ENCODE measurements around the gene PNLIPRP1.

The PNLIPRP1 gene

GRCh38 chr10:116590590-116591444 lies at the start of gene PNLIPRP1:
TSS of gene PNLIPRP1 (plus strand) at chr10:116590959. CDS start at chr10:116591130, 171 bp downstream.
- peak in 1 of 2 experiments; percentile 50 for DNase-seq

GRCh38 chr10:116542007-116542677 lies 48.6 kb upstream of the PNLIPRP1 start:
- DNase-seq, result no peak

- no peak for DNase-seq
These were observed 45.6 kb upstream of the PNLIPRP1 start for GRCh38 chr10:116545122-116545521.

- no peak for DNase-seq
These were observed 45.0 kb upstream of the PNLIPRP1 start, which contains the start of gene PNLIP for GRCh38 chr10:116545756-116546155. TSS of gene PNLIP (plus strand) at chr10:116545931. CDS start at chr10:116546093, 162 bp downstream.

GRCh38 chr10:116548301-116548700 lies 42.5 kb upstream of the PNLIPRP1 start:
- DNase-seq, result no peak

- no peak for DNase-seq
These were observed 37.3 kb upstream of the PNLIPRP1 start for GRCh38 chr10:116553378-116553980.

GRCh38 chr10:116554628-116555027 lies 36.1 kb upstream of the PNLIPRP1 start:
- no peak for DNase-seq

GRCh38 chr10:116555880-116556279 lies 34.9 kb upstream of the PNLIPRP1 start:
- DNase-seq, result no peak

- no peak for DNase-seq
These were observed 33.4 kb upstream of the PNLIPRP1 start for GRCh38 chr10:116557305-116557880.

GRCh38 chr10:116565534-116565933 lies 25.2 kb upstream of the PNLIPRP1 start:
- no peak for DNase-seq

- DNase-seq, result no peak
These were observed 23.8 kb upstream of the PNLIPRP1 start for GRCh38 chr10:116566932-116567331.

- DNase-seq, result no peak
These were observed 23.4 kb upstream of the PNLIPRP1 start for GRCh38 chr10:116567335-116567734.

- DNase-seq, result peak in 1 of 2 experiments; percentile 3
These were observed 16.0 kb upstream of the PNLIPRP1 start for GRCh38 chr10:116574797-116575196.

GRCh38 chr10:116587878-116588591 lies 2.7 kb upstream of the PNLIPRP1 start:
- no peak for DNase-seq

GRCh38 chr10:116588995-116589394 lies 1.8 kb upstream of the PNLIPRP1 start:
- no peak for DNase-seq

- no peak for DNase-seq
These were observed 833 bp upstream of the PNLIPRP1 start for GRCh38 chr10:116589926-116590325.

- no peak for DNase-seq
These were observed 2.5 kb downstream of the PNLIPRP1 start for GRCh38 chr10:116593139-116593740.

GRCh38 chr10:116594525-116595035 lies 3.8 kb downstream of the PNLIPRP1 start:
- DNase-seq, result no peak

- DNase-seq, result no peak
These were observed 5.3 kb downstream of the PNLIPRP1 start for GRCh38 chr10:116596062-116596461.

- no peak for DNase-seq
These were observed 6.8 kb downstream of the PNLIPRP1 start for GRCh38 chr10:116597543-116597942.

GRCh38 chr10:116598329-116598728 lies 7.6 kb downstream of the PNLIPRP1 start:
- DNase-seq, result no peak

GRCh38 chr10:116599991-116600390 lies 9.2 kb downstream of the PNLIPRP1 start:
- no peak for DNase-seq
